Measurements from ENCODE around the gene RTP4.

Gene RTP4

GRCh38 chr3:187368251-187369088 is at the start of gene RTP4:
RTP4 (plus strand) TSS chr3:187368385; CDS start chr3:187368442, 57 bp downstream.
- H3K9ac ChIP-seq (ENCODE audit: insufficient read length, low read depth) = no peak within 1 kb of the TSS
- H3K4me1 ChIP-seq (ENCODE audit: insufficient read depth, insufficient read length) = no peaks in the 10 kb centered on the region
- no peaks in the 10 kb centered on the region for H3K27me3 ChIP-seq (ENCODE audit: insufficient read depth, insufficient read length)
- H3K9me3 ChIP-seq (ENCODE audit: insufficient read depth, low read length) = no peaks in the 10 kb centered on the region; the same call in 1 of the 2 replicates
- no peak within 1 kb of the TSS for H3K4me3 ChIP-seq (ENCODE audit: insufficient read length, low read depth)
- DNase-seq (ENCODE audit: low read depth, low spot score) = no peak
- TF ChIP-seq YY1 (IDR thresholded peaks at IDR 0.05; ENCODE audit: insufficient read depth, insufficient read length) = no peak
- TF ChIP-seq SUZ12 (IDR thresholded peaks at IDR 0.05; ENCODE audit: extremely low read depth, insufficient read depth, insufficient read length) = no peak
- no peak for TF ChIP-seq ZNF274 (IDR thresholded peaks at IDR 0.05; ENCODE audit: low read depth, low read length)
- H3K36me3 ChIP-seq (ENCODE audit: insufficient read depth, insufficient read length, low read length) = no peaks in the 10 kb centered on the region

- no peak overlapping the region for H3K4me3 ChIP-seq (ENCODE audit: insufficient read length, low read depth)
These were observed 49.2 kb upstream of the RTP4 start for GRCh38 chr3:187318819-187319616.

GRCh38 chr3:187319699-187320302 is 48.4 kb upstream of the RTP4 start:
- Histone ChIP-seq H3K4me1 (ENCODE audit: insufficient read depth, insufficient read length) (no peaks in the 10 kb centered on the region), H3K27me3 (ENCODE audit: insufficient read depth, insufficient read length) (no peaks in the 10 kb centered on the region), H3K4me3 (ENCODE audit: insufficient read length, low read depth) (no peak overlapping the region), H3K36me3 (ENCODE audit: insufficient read depth, insufficient read length, low read length) (no peaks in the 10 kb centered on the region), H3K9ac (ENCODE audit: insufficient read length, low read depth) (no peak overlapping the region), H3K9me3 (ENCODE audit: insufficient read depth, low read length) (no peaks in the 10 kb centered on the region)
- TF ChIP-seq YY1 (IDR thresholded peaks at IDR 0.05; ENCODE audit: insufficient read depth, insufficient read length) (no peak), ZNF274 (IDR thresholded peaks at IDR 0.05; ENCODE audit: low read depth, low read length) (no peak), SUZ12 (IDR thresholded peaks at IDR 0.05; ENCODE audit: extremely low read depth, insufficient read depth, insufficient read length) (no peak)
- DNase-seq (ENCODE audit: low read depth, low spot score) = peak; percentile 87

More at GRCh38 chr3:187318819-187319616, 49.2 kb upstream of the RTP4 start:
- peak; percentile 60 for DNase-seq (ENCODE audit: low read depth, low spot score)
- Histone ChIP-seq H3K4me1 (ENCODE audit: insufficient read depth, insufficient read length) (no peaks in the 10 kb centered on the region), H3K9ac (ENCODE audit: insufficient read length, low read depth) (no peak overlapping the region), H3K27me3 (ENCODE audit: insufficient read depth, insufficient read length) (no peaks in the 10 kb centered on the region), H3K36me3 (ENCODE audit: insufficient read depth, insufficient read length, low read length) (no peaks in the 10 kb centered on the region), H3K9me3 (ENCODE audit: insufficient read depth, low read length) (no peaks in the 10 kb centered on the region)
- no peak for TF ChIP-seq YY1 (IDR thresholded peaks at IDR 0.05; ENCODE audit: insufficient read depth, insufficient read length)
- no peak for TF ChIP-seq ZNF274 (IDR thresholded peaks at IDR 0.05; ENCODE audit: low read depth, low read length)

- Histone ChIP-seq H3K9ac (ENCODE audit: insufficient read length, low read depth) (no peak overlapping the region), H3K36me3 (ENCODE audit: insufficient read depth, insufficient read length, low read length) (no peaks in the 10 kb centered on the region), H3K27me3 (ENCODE audit: insufficient read depth, insufficient read length) (no peaks in the 10 kb centered on the region), H3K4me1 (ENCODE audit: insufficient read depth, insufficient read length) (no peaks in the 10 kb centered on the region), H3K9me3 (ENCODE audit: insufficient read depth, low read length) (no peaks in the 10 kb centered on the region), H3K4me3 (ENCODE audit: insufficient read length, low read depth) (no peak overlapping the region)
- no peak for TF ChIP-seq YY1 (IDR thresholded peaks at IDR 0.05; ENCODE audit: insufficient read depth, insufficient read length)
- no peak for TF ChIP-seq ZNF274 (IDR thresholded peaks at IDR 0.05; ENCODE audit: low read depth, low read length)
- no peak for TF ChIP-seq SUZ12 (IDR thresholded peaks at IDR 0.05; ENCODE audit: extremely low read depth, insufficient read depth, insufficient read length)
- DNase-seq (ENCODE audit: low read depth, low spot score) = no peak
These were observed 46.4 kb upstream of the RTP4 start for GRCh38 chr3:187321766-187322165.

- Histone ChIP-seq H3K9me3 (ENCODE audit: insufficient read depth, low read length) (no peaks in the 10 kb centered on the region), H3K4me1 (ENCODE audit: insufficient read depth, insufficient read length) (no peaks in the 10 kb centered on the region), H3K9ac (ENCODE audit: insufficient read length, low read depth) (no peak overlapping the region), H3K27me3 (ENCODE audit: insufficient read depth, insufficient read length) (no peaks in the 10 kb centered on the region), H3K4me3 (ENCODE audit: insufficient read length, low read depth) (no peak overlapping the region), H3K36me3 (ENCODE audit: insufficient read depth, insufficient read length, low read length) (no peaks in the 10 kb centered on the region)
- DNase-seq (ENCODE audit: low read depth, low spot score) = no peak
- TF ChIP-seq ZNF274 (IDR thresholded peaks at IDR 0.05; ENCODE audit: low read depth, low read length) = no peak
These were observed 45.9 kb upstream of the RTP4 start for GRCh38 chr3:187322291-187322690.

- no peaks in the 10 kb centered on the region for H3K4me1 ChIP-seq (ENCODE audit: insufficient read depth, insufficient read length)
- H3K27me3 ChIP-seq (ENCODE audit: insufficient read depth, insufficient read length) = no peaks in the 10 kb centered on the region
- H3K4me3 ChIP-seq (ENCODE audit: insufficient read length, low read depth) = no peak overlapping the region
- no peak overlapping the region for H3K9ac ChIP-seq (ENCODE audit: insufficient read length, low read depth)
- H3K9me3 ChIP-seq (ENCODE audit: insufficient read depth, low read length) = no peaks in the 10 kb centered on the region
- no peaks in the 10 kb centered on the region for H3K36me3 ChIP-seq (ENCODE audit: insufficient read depth, insufficient read length, low read length)
- DNase-seq (ENCODE audit: low read depth, low spot score) = no peak
- no peak for TF ChIP-seq YY1 (IDR thresholded peaks at IDR 0.05; ENCODE audit: insufficient read depth, insufficient read length)
- TF ChIP-seq SUZ12 (IDR thresholded peaks at IDR 0.05; ENCODE audit: extremely low read depth, insufficient read depth, insufficient read length) = no peak
- no peak for TF ChIP-seq ZNF274 (IDR thresholded peaks at IDR 0.05; ENCODE audit: low read depth, low read length)
These were observed 45.1 kb upstream of the RTP4 start for GRCh38 chr3:187323091-187323490.

- no peaks in the 10 kb centered on the region for H3K4me1 ChIP-seq (ENCODE audit: insufficient read depth, insufficient read length)
These were observed 42.6 kb upstream of the RTP4 start for GRCh38 chr3:187325632-187326031.

More at GRCh38 chr3:187325632-187326031, 42.6 kb upstream of the RTP4 start:
- no peak for TF ChIP-seq SUZ12 (IDR thresholded peaks at IDR 0.05; ENCODE audit: extremely low read depth, insufficient read depth, insufficient read length)
- no peak for TF ChIP-seq ZNF274 (IDR thresholded peaks at IDR 0.05; ENCODE audit: low read depth, low read length)
- TF ChIP-seq YY1 (IDR thresholded peaks at IDR 0.05; ENCODE audit: insufficient read depth, insufficient read length) = no peak
- no peak for DNase-seq (ENCODE audit: low read depth, low spot score)
- H3K27me3 ChIP-seq (ENCODE audit: insufficient read depth, insufficient read length) = no peaks in the 10 kb centered on the region
- no peaks in the 10 kb centered on the region for H3K36me3 ChIP-seq (ENCODE audit: insufficient read depth, insufficient read length, low read length)
- no peak overlapping the region for H3K9ac ChIP-seq (ENCODE audit: insufficient read length, low read depth)
- H3K4me3 ChIP-seq (ENCODE audit: insufficient read length, low read depth) = no peak overlapping the region
- no peaks in the 10 kb centered on the region for H3K9me3 ChIP-seq (ENCODE audit: insufficient read depth, low read length)

Measured in NT2/D1 (cell line).